ENCODE data around the gene TXNIP. TPM values are rescaled to one million over a fixed set of nuclear protein-coding genes. Genes with fewer than 3 reads are reported as not detected.

TXNIP gene
- total RNA-seq, 1 experiment from 2014 or later = 23.2 TPM

GRCh38 chr1:145980457-145980994 lies 15.9 kb downstream of the TXNIP start:
- Histone ChIP-seq H2BK12ac (ENCODE audit: insufficient read length, low read depth, low read length) (peak overlapping the region; percentile 11), H3K9me3 (ENCODE audit: control insufficient read depth, low read depth, low read length) (no peaks in the 10 kb centered on the region), H3K23ac (ENCODE audit: insufficient read length, low read depth, low read length) (no peak overlapping the region), H2BK120ac (ENCODE audit: low read depth, low read length, poor library complexity, severe bottlenecking) (no peak overlapping the region), H3K27ac (ENCODE audit: insufficient read length, low read depth, low read length) (no peak overlapping the region), H4K5ac (ENCODE audit: insufficient read length, low read depth, low read length) (no peak overlapping the region), H3K4ac (ENCODE audit: low read depth, low read length) (no peak overlapping the region), H3T11ph (ENCODE audit: low read length) (no peak overlapping the region), H2AK5ac (ENCODE audit: insufficient read length, low read length) (no peak overlapping the region), H3K56ac (ENCODE audit: insufficient read length, low read depth, low read length) (no peak overlapping the region), H3K18ac (ENCODE audit: insufficient read length, low read depth, low read length) (no peak overlapping the region), H2BK20ac (ENCODE audit: low read depth, low read length, poor library complexity, severe bottlenecking) (no peak overlapping the region), H4K8ac (replicated peaks; ENCODE audit: insufficient read length, low read depth, low read length) (no peak overlapping the region), H3K27me3 (ENCODE audit: insufficient read depth, low read length) (no peaks in the 10 kb centered on the region), H2BK15ac (ENCODE audit: low read depth, low read length) (no peak overlapping the region), H3K79me2 (ENCODE audit: insufficient read depth, low read length) (no peaks in the 10 kb centered on the region), H4K91ac (ENCODE audit: insufficient read length, low read depth, low read length) (no peak overlapping the region), H4K20me1 (ENCODE audit: control insufficient read depth, insufficient read depth, insufficient read length) (no peaks in the 10 kb centered on the region), H3K14ac (ENCODE audit: insufficient read depth, low read length) (no peak overlapping the region), H3K9ac (ENCODE audit: extremely low read depth, insufficient read length, low read length) (no peak overlapping the region), H2AFZ (ENCODE audit: low read length) (no peak overlapping the region), H3K4me2 (ENCODE audit: insufficient read depth, insufficient read length, low read length) (no peak overlapping the region), H3K23me2 (ENCODE audit: insufficient read length, low read depth, low read length, poor library complexity, severe bottlenecking) (no peaks in the 10 kb centered on the region), H3K4me1 (ENCODE audit: insufficient read depth, low read length) (peaks cover 13% of the 10 kb centered on the region), H2BK5ac (ENCODE audit: insufficient read length, low read length) (no peak overlapping the region), H3K79me1 (ENCODE audit: insufficient read depth, low read depth, low read length, poor library complexity, severe bottlenecking) (no peaks in the 10 kb centered on the region)
- no CpG with 5 or more reads among the region's 1 CpG for WGBS (ENCODE audit: extremely low coverage, insufficient read length, low lambda C conversion rate)
- no peak for TF ChIP-seq CTCF (conservative IDR thresholded peaks at IDR 0.05)
- H3K27me3 Mint-ChIP-seq (ENCODE audit: low read depth) = peaks cover 5% of the 10 kb centered on the region
- no peaks in the 10 kb centered on the region for H3K36me3 Mint-ChIP-seq (ENCODE audit: insufficient read depth in 1 of 3, low read depth in 3 of 3)
- no peak for DNase-seq
- peaks cover 17 to 27% of the 10 kb centered on the region in 2 experiments for H3K4me1 Mint-ChIP-seq
- H3K4me3 Mint-ChIP-seq = no peak overlapping the region
- no peaks in the 10 kb centered on the region for H3K9me3 Mint-ChIP-seq
- H3K27ac Mint-ChIP-seq = no peak overlapping the region

Data from H9 (cell line).